ENCODE data around the gene DBN1. TPM values are rescaled to one million over a fixed set of nuclear protein-coding genes. Genes with fewer than 3 reads are reported as not detected.

Gene DBN1
- total and polyA plus RNA-seq, 2 experiments from 2014 or later: 185 to 295 TPM

GRCh38 chr5:177482359-177482795 is 8.9 kb upstream of the DBN1 start:
- Histone ChIP-seq H3K4me3 (no peak overlapping the region), H3K36me3 (peaks cover 29% of the 10 kb centered on the region), H3K27ac (no peak overlapping the region), H3K4me1 (ENCODE audit: low read depth) (peaks cover 8% of the 10 kb centered on the region), H3K27me3 (no peaks in the 10 kb centered on the region), H3K9me3 (ENCODE audit: low read depth) (no peaks in the 10 kb centered on the region)
- no peak for TF ChIP-seq CTCF (IDR thresholded peaks at IDR 0.05; ENCODE audit: low read depth, low read length)
- no peak for DNase-seq (ENCODE audit: low read depth in 1 of 2, low spot score in 1 of 2)

- H3K27ac ChIP-seq: peak overlapping the region; percentile 39
- TF ChIP-seq CTCF (IDR thresholded peaks at IDR 0.05; ENCODE audit: low read depth, low read length): no peak
Measured at GRCh38 chr5:177479774-177480173, 6.3 kb upstream of the DBN1 start.

DNA sequence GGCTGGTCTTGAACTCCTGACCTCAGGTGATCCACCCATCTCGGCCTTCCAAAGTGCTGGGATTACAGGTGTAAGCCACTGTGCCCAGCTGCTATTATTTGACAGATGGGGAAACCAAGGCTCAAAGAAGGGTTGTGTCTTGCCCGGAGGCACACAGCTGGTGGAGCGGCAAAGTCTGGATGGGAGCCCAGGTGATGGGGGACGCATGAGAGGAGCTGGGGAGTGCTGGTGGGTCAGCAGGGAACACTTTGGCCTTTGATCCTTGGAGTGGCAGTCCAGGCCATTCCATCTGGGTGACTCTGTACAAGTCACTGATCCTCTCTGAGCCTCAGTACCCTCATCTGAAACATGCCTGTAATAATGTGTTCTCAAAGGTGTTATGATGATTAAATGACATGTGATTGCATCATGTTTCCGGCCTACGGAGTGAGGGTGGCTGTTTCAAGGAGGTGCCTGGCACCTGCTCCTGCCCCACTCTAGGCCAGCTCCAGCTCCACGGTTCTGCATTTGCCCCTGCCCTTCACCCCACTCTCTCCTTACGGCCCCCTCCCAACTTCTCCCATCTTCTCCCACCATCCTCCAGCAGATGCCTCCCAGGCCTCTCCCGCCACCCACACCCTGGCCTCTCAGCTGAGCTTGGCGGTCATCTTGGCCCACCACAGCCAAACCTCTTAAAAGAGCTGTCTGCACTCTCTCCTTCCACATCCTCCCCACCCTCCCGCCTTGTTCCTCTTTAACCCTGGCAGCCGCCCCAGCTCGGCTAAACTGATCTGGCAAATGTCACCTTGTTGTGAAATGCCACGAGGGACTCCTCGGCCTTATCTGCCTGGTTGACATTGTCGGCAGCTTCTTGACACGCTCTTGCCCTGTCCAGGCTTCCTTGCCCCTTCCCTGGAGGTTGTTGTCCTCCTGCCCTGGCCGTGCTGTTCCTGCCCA is 5.5 kb upstream of the DBN1 start:
- no peak for TF ChIP-seq CTCF (IDR thresholded peaks at IDR 0.05; ENCODE audit: low read depth, low read length)
- peaks cover 11% of the 10 kb centered on the region for H3K36me3 ChIP-seq
- no peaks in the 10 kb centered on the region for H3K9me3 ChIP-seq (ENCODE audit: low read depth)
- peaks cover 8% of the 10 kb centered on the region for H3K4me1 ChIP-seq (ENCODE audit: low read depth)
- H3K4me3 ChIP-seq: no peak overlapping the region
- H3K27ac ChIP-seq: peak overlapping the region; percentile 39
- peak; percentile 93 to 95 for DNase-seq (ENCODE audit: low read depth in 1 of 2, low spot score in 1 of 2)
- no peaks in the 10 kb centered on the region for H3K27me3 ChIP-seq

More at GRCh38 chr5:177479774-177480173, 6.3 kb upstream of the DBN1 start:
- no peaks in the 10 kb centered on the region for H3K27me3 ChIP-seq
- peaks cover 13% of the 10 kb centered on the region for H3K36me3 ChIP-seq
- no peak overlapping the region for H3K4me3 ChIP-seq
- no peaks in the 10 kb centered on the region for H3K9me3 ChIP-seq (ENCODE audit: low read depth)
- peak in 1 of 2 donors; percentile 71 for DNase-seq (ENCODE audit: low read depth in 1 of 2, low spot score in 1 of 2)
- H3K4me1 ChIP-seq (ENCODE audit: low read depth): peaks cover 8% of the 10 kb centered on the region

DNA sequence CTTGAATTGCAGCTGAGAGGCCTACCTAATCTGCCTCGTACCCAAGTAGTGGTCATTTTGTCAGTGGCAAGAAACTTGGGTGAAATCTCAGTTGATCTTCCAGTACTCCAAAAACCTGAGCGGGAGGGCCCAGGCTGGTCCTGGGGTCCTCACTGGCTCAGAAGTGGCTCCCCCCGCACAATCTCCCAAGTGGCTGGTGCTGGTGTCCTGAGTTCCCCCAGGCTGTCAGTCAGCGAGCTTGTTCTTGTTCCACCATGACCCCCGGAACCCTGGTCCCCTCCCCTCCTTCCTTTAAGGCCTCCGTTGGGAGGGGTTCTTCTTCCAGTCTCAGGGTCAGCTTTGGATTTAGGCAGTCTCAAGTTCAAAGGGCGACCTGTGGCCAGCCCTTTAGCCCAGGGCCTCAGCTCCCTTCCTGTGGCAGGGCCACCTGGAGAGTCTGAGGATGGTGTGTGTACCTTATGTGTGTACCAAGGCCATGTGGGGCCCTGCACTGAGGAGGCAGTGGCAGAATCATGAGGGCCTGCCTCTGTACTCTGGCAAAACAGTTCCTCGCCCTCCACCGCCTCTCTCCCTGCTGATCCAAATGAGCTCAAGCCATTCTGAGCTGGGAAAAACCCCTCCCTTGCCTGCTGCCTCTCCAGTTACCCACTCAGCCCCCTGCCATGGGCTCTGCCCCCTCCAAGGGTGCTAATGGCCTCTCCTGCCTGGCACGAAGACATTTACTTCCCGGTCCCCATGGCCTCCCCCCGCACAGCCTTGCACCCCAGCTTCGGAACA is 4.5 kb upstream of the DBN1 start:
- no peak overlapping the region for H3K27ac ChIP-seq
- H3K9me3 ChIP-seq (ENCODE audit: low read depth): no peaks in the 10 kb centered on the region
- H3K4me1 ChIP-seq (ENCODE audit: low read depth): peaks cover 8% of the 10 kb centered on the region
- no peak for DNase-seq (ENCODE audit: low read depth in 1 of 2, low spot score in 1 of 2)
- H3K4me3 ChIP-seq: no peak overlapping the region
- peaks cover under 1% of the 10 kb centered on the region for H3K36me3 ChIP-seq
- H3K27me3 ChIP-seq: no peaks in the 10 kb centered on the region
- TF ChIP-seq CTCF (IDR thresholded peaks at IDR 0.05; ENCODE audit: low read depth, low read length): no peak

- H3K27ac ChIP-seq: no peak overlapping the region
- no peaks in the 10 kb centered on the region for H3K9me3 ChIP-seq (ENCODE audit: low read depth)
- no peak overlapping the region for H3K4me3 ChIP-seq
- TF ChIP-seq CTCF (IDR thresholded peaks at IDR 0.05; ENCODE audit: low read depth, low read length): no peak
- peak in 1 of 2 donors; percentile 73 for DNase-seq (ENCODE audit: low read depth in 1 of 2, low spot score in 1 of 2)
- H3K4me1 ChIP-seq (ENCODE audit: low read depth): peaks cover 15% of the 10 kb centered on the region
- no peaks in the 10 kb centered on the region for H3K27me3 ChIP-seq
- no peaks in the 10 kb centered on the region for H3K36me3 ChIP-seq
Measured at GRCh38 chr5:177476531-177477233, 3.2 kb upstream of the DBN1 start.
